ENCODE results near the gene WDR33. TPM values are rescaled to one million over a fixed set of nuclear protein-coding genes. Genes with fewer than 3 reads are reported as not detected.

WDR33 gene
- total RNA-seq, 1 donor from 2014 or later: 52.1 TPM

- Mint-ChIP-seq H3K4me1 (ENCODE audit: unreplicated experiment) (peaks cover 13% of the 10 kb centered on the region), H3K36me3 (ENCODE audit: low read depth, unreplicated experiment) (no peaks in the 10 kb centered on the region), H3K27me3 (ENCODE audit: unreplicated experiment) (peaks cover 23% of the 10 kb centered on the region), H3K4me3 (ENCODE audit: unreplicated experiment) (peak overlapping the region; percentile 42), H3K9me3 (ENCODE audit: unreplicated experiment) (no peaks in the 10 kb centered on the region), H3K27ac (ENCODE audit: unreplicated experiment) (no peak overlapping the region)
- no peak for TF ChIP-seq CTCF (IDR thresholded peaks at IDR 0.05; ENCODE audit: unreplicated experiment)
- no peak for DNase-seq (ENCODE audit: low spot score)
These were observed 159.6 kb downstream of the WDR33 start for GRCh38 chr2:127651381-127651809.

Other genes with a start within 250 kb of the WDR33 start
- gene GPR17, start 165.0 kb downstream of the WDR33 start, total RNA-seq (ENCODE audit: unreplicated experiment): 0.15 TPM
- gene LIMS2, start 135.6 kb downstream of the WDR33 start, total RNA-seq (ENCODE audit: unreplicated experiment): 3.8 TPM
- gene SFT2D3, start 109.7 kb downstream of the WDR33 start, total RNA-seq (ENCODE audit: unreplicated experiment): 4.9 TPM
- 24.4 TPM for gene POLR2D, start 47.0 kb upstream of the WDR33 start, total RNA-seq (ENCODE audit: unreplicated experiment)
- gene AMMECR1L, start 74.8 kb upstream of the WDR33 start, total RNA-seq (ENCODE audit: unreplicated experiment): 26.3 TPM
- gene SAP130, start 216.9 kb upstream of the WDR33 start, total RNA-seq (ENCODE audit: unreplicated experiment): 39.4 TPM